PC-3 (cell line): ENCODE data around the gene GCGR.

Experiments
- CTCF ChIP-seq: fragments of 300-600 bp; sonication (generic); conservative IDR thresholded peaks from 2 replicates; pipeline ENCODE4 v1.5.1; 2017; ENCODE audit warnings: antibody characterized with exemption, low read depth, mild to moderate bottlenecking, low read length
- EZH2 ChIP-seq: fragments of 300-600 bp; sonication (generic); IDR thresholded peaks from one replicate; pipeline ENCODE4 v1.6.1; 2017; ENCODE audit warnings: antibody characterized with exemption, mild to moderate bottlenecking, low read length; ENCODE audit not compliant: unreplicated experiment
- EZH2phosphoT487 ChIP-seq: fragments of 300-600 bp; sonication (generic); IDR thresholded peaks from 2 replicates; pipeline ENCODE4 v1.6.1; 2018; ENCODE audit warnings: mild to moderate bottlenecking, antibody characterized with exemption, low read length, borderline replicate concordance

- TF ChIP-seq EZH2phosphoT487 (no peak), CTCF (no peak), EZH2 (no peak)
Measured at GRCh38 chr17:81813371-81813684, 9.4 kb downstream of the GCGR start.
